ENCODE measurements around the gene DHX34. TPM values are rescaled to one million over a fixed set of nuclear protein-coding genes. Genes with fewer than 3 reads are reported as not detected.
"Not testable (repeated sequence)": the region's sequence is repeated elsewhere in the genome, so short reads cannot be mapped to it uniquely, and the experiment has no call there.

The DHX34 gene
- total and polyA plus RNA-seq, 4 experiments from 2014 or later, result 1.7 to 27.3 (median 17.0) TPM

GRCh38 chr19:47387623-47388022 is 38.5 kb downstream of the DHX34 start:
- H3K27me3 ChIP-seq (ENCODE audit: insufficient read depth, low read length); H3K4me3 Mint-ChIP-seq; H3K36me3 Mint-ChIP-seq; H3K27ac Mint-ChIP-seq; H3K9me3 ChIP-seq (ENCODE audit: control insufficient read depth in 1 of 2, low read length in 2 of 2); H3K27ac ChIP-seq (ENCODE audit: low read depth, low read length); H3K4me1 Mint-ChIP-seq; H3K36me3 ChIP-seq (ENCODE audit: insufficient read depth, low read length); H3K9me3 Mint-ChIP-seq; intact Hi-C loops (cut with micrococcal nuclease); H3K27me3 Mint-ChIP-seq; DNase-seq; H3K4me3 ChIP-seq (ENCODE audit: low read length in 2 of 2); POLR2A ChIA-PET (ENCODE audit: partially characterized antibody); H3K4me1 ChIP-seq (ENCODE audit: insufficient read depth, low read length): not testable (repeated sequence)
- CTCF ChIA-PET (ENCODE audit: partially characterized antibody), result interaction anchor here (1.8 to 5.3 kb wide), 2 partner anchors 42 to 91 kb away, joined by 3 to 96 read pairs; no protein-coding TSS in a partner anchor

- H3K4me1 ChIP-seq (ENCODE audit: insufficient read depth, low read length); H3K4me1 Mint-ChIP-seq; H3K4me3 ChIP-seq (ENCODE audit: low read length in 2 of 2); H3K36me3 ChIP-seq (ENCODE audit: insufficient read depth, low read length); H3K27me3 ChIP-seq (ENCODE audit: insufficient read depth, low read length); intact Hi-C loops (cut with micrococcal nuclease); H3K36me3 Mint-ChIP-seq; H3K4me3 Mint-ChIP-seq; H3K9me3 ChIP-seq (ENCODE audit: control insufficient read depth in 1 of 2, low read length in 2 of 2); H3K27me3 Mint-ChIP-seq; H3K9me3 Mint-ChIP-seq; H3K27ac ChIP-seq (ENCODE audit: low read depth, low read length); DNase-seq; H3K27ac Mint-ChIP-seq; POLR2A ChIA-PET (ENCODE audit: partially characterized antibody): not testable (repeated sequence)
- CTCF ChIA-PET (ENCODE audit: partially characterized antibody), result interaction anchor here (1.8 to 5.3 kb wide), 2 partner anchors 43 to 92 kb away, joined by 3 to 96 read pairs; no protein-coding TSS in a partner anchor
Measured at GRCh38 chr19:47388721-47389120, 39.6 kb downstream of the DHX34 start.

GRCh38 chr19:47389150-47389556 is 40.0 kb downstream of the DHX34 start:
- H3K4me1 ChIP-seq (ENCODE audit: insufficient read depth, low read length), result no peaks in the 10 kb centered on the region
- H3K27me3 Mint-ChIP-seq, result peaks cover 6 to 7% of the 10 kb centered on the region in 2 donors
- no peak overlapping the region for H3K27ac ChIP-seq (ENCODE audit: low read depth, low read length)
- CTCF ChIA-PET (ENCODE audit: partially characterized antibody), result interaction anchor here (1.8 to 5.3 kb wide), 2 partner anchors 44 to 93 kb away, joined by 3 to 96 read pairs; no protein-coding TSS in a partner anchor
- H3K9me3 ChIP-seq (ENCODE audit: control insufficient read depth in 1 of 2, low read length in 2 of 2), result no peaks in the 10 kb centered on the region
- H3K4me3 ChIP-seq (ENCODE audit: low read length in 2 of 2), result no peak overlapping the region
- intact Hi-C loops (cut with micrococcal nuclease), result no loop called here
- H3K27me3 ChIP-seq (ENCODE audit: insufficient read depth, low read length), result no peaks in the 10 kb centered on the region
- H3K9me3 Mint-ChIP-seq, result no peaks in the 10 kb centered on the region
- no peak overlapping the region for H3K4me3 Mint-ChIP-seq
- H3K27ac Mint-ChIP-seq, result no peak overlapping the region
- peaks cover 0 to 5% (median 3%) of the 10 kb centered on the region in 4 donors for H3K4me1 Mint-ChIP-seq
- POLR2A ChIA-PET (ENCODE audit: partially characterized antibody), result no interaction called here
- H3K36me3 Mint-ChIP-seq, result no peaks in the 10 kb centered on the region
- no peak for DNase-seq
- no peaks in the 10 kb centered on the region for H3K36me3 ChIP-seq (ENCODE audit: insufficient read depth, low read length)

- Mint-ChIP-seq H3K27ac (no peak overlapping the region), H3K36me3 (no peaks in the 10 kb centered on the region), H3K27me3 (peaks cover 7 to 9% of the 10 kb centered on the region in 2 donors), H3K4me1 (peaks cover 0 to 5% (median 3%) of the 10 kb centered on the region in 4 donors), H3K9me3 (peaks cover 0 to under 1% (median 0%) of the 10 kb centered on the region in 8 donors), H3K4me3 (no peak overlapping the region)
- no peaks in the 10 kb centered on the region for H3K27me3 ChIP-seq (ENCODE audit: insufficient read depth, low read length)
- H3K4me1 ChIP-seq (ENCODE audit: insufficient read depth, low read length), result no peaks in the 10 kb centered on the region
- no peaks in the 10 kb centered on the region for H3K36me3 ChIP-seq (ENCODE audit: insufficient read depth, low read length)
- POLR2A ChIA-PET (ENCODE audit: partially characterized antibody), result interaction anchor here (0.8 to 1.4 kb wide), 4 partner anchors 8 to 116 kb away, joined by 3 to 5 read pairs (median 4); partner anchors contain the start of genes DHX34 and INAFM1
- no peak overlapping the region for H3K27ac ChIP-seq (ENCODE audit: low read depth, low read length)
- H3K9me3 ChIP-seq (ENCODE audit: control insufficient read depth in 1 of 2, low read length in 2 of 2), result no peaks in the 10 kb centered on the region
- no peak overlapping the region for H3K4me3 ChIP-seq (ENCODE audit: low read length in 2 of 2)
- no peak for DNase-seq
- intact Hi-C loops (cut with micrococcal nuclease), result loop anchor here (1.0 to 5.0 kb wide), 2 partner anchors 95 to 109 kb away; no protein-coding TSS in a partner anchor
- CTCF ChIA-PET (ENCODE audit: partially characterized antibody), result interaction anchor here (0.5 to 5.3 kb wide), 28 partner anchors 8 to 691 kb away, joined by 3 to 96 read pairs (median 5); partner anchors contain the start of gene DHX34
Measured at GRCh38 chr19:47390533-47391488, 41.7 kb downstream of the DHX34 start.

GRCh38 chr19:47391510-47392223 is 42.6 kb downstream of the DHX34 start:
- H3K4me1 ChIP-seq (ENCODE audit: insufficient read depth, low read length), result no peaks in the 10 kb centered on the region
- no peaks in the 10 kb centered on the region for H3K9me3 ChIP-seq (ENCODE audit: control insufficient read depth in 1 of 2, low read length in 2 of 2)
- no peaks in the 10 kb centered on the region for H3K36me3 ChIP-seq (ENCODE audit: insufficient read depth, low read length)
- Mint-ChIP-seq H3K27me3 (peaks cover 7 to 9% of the 10 kb centered on the region in 2 donors), H3K4me1 (peaks cover 0 to 5% (median 3%) of the 10 kb centered on the region in 4 donors), H3K4me3 (no peak overlapping the region), H3K27ac (peak overlapping the region in 1 of 7 donors; percentile 30), H3K9me3 (peaks cover 0 to 1% (median 0%) of the 10 kb centered on the region in 8 donors), H3K36me3 (no peaks in the 10 kb centered on the region)
- H3K27ac ChIP-seq (ENCODE audit: low read depth, low read length), result no peak overlapping the region
- intact Hi-C loops (cut with micrococcal nuclease), result loop anchor here (1.0 to 5.0 kb wide), 2 partner anchors 95 to 109 kb away; no protein-coding TSS in a partner anchor
- ChIA-PET CTCF (ENCODE audit: partially characterized antibody) (interaction anchor here (0.5 to 5.3 kb wide), 31 partner anchors 8 to 1755 kb away, joined by 3 to 96 read pairs (median 5); partner anchors contain the start of gene DHX34), POLR2A (ENCODE audit: partially characterized antibody) (interaction anchor here (0.8 to 1.4 kb wide), 4 partner anchors 9 to 117 kb away, joined by 3 to 5 read pairs (median 4); partner anchors contain the start of genes DHX34 and INAFM1)
- H3K4me3 ChIP-seq (ENCODE audit: low read length in 2 of 2), result no peak overlapping the region
- H3K27me3 ChIP-seq (ENCODE audit: insufficient read depth, low read length), result no peaks in the 10 kb centered on the region
- peak; percentile 74 to 76 (median 75) for DNase-seq

- Histone ChIP-seq H3K9me3 (ENCODE audit: control insufficient read depth in 1 of 2, low read length in 2 of 2) (no peaks in the 10 kb centered on the region), H3K36me3 (ENCODE audit: insufficient read depth, low read length) (no peaks in the 10 kb centered on the region), H3K4me1 (ENCODE audit: insufficient read depth, low read length) (no peaks in the 10 kb centered on the region), H3K4me3 (ENCODE audit: low read length in 2 of 2) (no peak overlapping the region), H3K27ac (ENCODE audit: low read depth, low read length) (no peak overlapping the region), H3K27me3 (ENCODE audit: insufficient read depth, low read length) (no peaks in the 10 kb centered on the region)
- Mint-ChIP-seq H3K4me1 (no peaks in the 10 kb centered on the region), H3K4me3 (no peak overlapping the region), H3K9me3 (peaks cover 0 to 1% (median 0%) of the 10 kb centered on the region in 8 donors), H3K27ac (peak overlapping the region in 1 of 7 donors; percentile 17), H3K36me3 (no peaks in the 10 kb centered on the region), H3K27me3 (peaks cover 4 to 14% of the 10 kb centered on the region in 2 donors)
- intact Hi-C loops (cut with micrococcal nuclease), result no loop called here
- ChIA-PET POLR2A (ENCODE audit: partially characterized antibody) (no interaction called here), CTCF (ENCODE audit: partially characterized antibody) (interaction anchor here (0.6 kb wide), 1 partner anchor 105 kb away, joined by 3 read pairs; no protein-coding TSS in a partner anchor)
- no peak for DNase-seq
Measured at GRCh38 chr19:47398707-47399597, 49.8 kb downstream of the DHX34 start.
